ENCODE measurements around the gene KMT5B.

The KMT5B gene

DNA sequence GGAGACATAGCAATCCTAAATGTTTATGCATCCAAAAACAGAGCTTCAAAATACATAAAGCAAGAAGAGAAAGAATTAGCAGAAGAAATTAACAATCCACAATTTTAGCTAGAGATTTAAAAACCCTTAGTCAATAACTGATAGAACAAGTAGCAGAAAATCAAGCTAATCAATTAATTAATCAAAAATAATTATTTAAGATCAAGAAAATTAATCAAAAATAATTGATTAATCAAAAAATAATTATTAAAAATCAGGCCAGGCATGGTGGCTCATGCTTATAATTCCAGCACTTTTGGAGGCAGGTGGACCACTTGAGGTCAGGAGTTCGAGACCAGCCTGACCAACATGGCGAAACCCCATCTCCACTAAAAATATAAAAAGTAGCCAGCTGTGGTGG is 29.5 kb upstream of the KMT5B start:
- H3K4me3 Mint-ChIP-seq = no peak overlapping the region
- H3K27ac Mint-ChIP-seq = no peak overlapping the region
- H3K9me3 Mint-ChIP-seq = peaks cover 8% of the 10 kb centered on the region
- no peak for DNase-seq
- no peaks in the 10 kb centered on the region for H3K36me3 Mint-ChIP-seq (ENCODE audit: low read depth)
- peaks cover 3% of the 10 kb centered on the region for H3K27me3 Mint-ChIP-seq
- H3K4me1 Mint-ChIP-seq (ENCODE audit: low read depth) = no peaks in the 10 kb centered on the region

DNA sequence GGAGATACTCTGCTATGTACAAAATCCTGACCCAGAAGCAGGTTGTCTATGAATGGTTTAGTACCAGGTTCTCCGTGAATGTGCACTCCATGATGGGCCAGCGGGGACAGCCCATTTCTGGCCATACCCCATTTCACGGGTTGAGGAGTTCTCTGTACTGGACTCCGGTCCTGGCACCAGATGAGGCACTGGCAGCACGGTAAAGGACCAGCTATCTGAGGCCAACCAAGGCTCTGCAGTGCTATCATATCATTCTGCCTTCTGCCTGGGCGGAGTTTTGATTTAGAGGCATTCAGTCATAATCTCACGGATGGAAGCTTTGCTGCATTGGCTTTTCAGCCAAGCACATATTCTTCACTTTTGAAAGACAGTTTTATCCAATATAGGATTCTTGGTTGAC is 18.5 kb upstream of the KMT5B start:
- no peak overlapping the region for H3K4me3 Mint-ChIP-seq
- no peaks in the 10 kb centered on the region for H3K36me3 Mint-ChIP-seq (ENCODE audit: low read depth)
- H3K27ac Mint-ChIP-seq = no peak overlapping the region
- peaks cover 18% of the 10 kb centered on the region for H3K9me3 Mint-ChIP-seq
- peaks cover 11% of the 10 kb centered on the region for H3K27me3 Mint-ChIP-seq
- no peak for DNase-seq
- no peaks in the 10 kb centered on the region for H3K4me1 Mint-ChIP-seq (ENCODE audit: low read depth)

DNA sequence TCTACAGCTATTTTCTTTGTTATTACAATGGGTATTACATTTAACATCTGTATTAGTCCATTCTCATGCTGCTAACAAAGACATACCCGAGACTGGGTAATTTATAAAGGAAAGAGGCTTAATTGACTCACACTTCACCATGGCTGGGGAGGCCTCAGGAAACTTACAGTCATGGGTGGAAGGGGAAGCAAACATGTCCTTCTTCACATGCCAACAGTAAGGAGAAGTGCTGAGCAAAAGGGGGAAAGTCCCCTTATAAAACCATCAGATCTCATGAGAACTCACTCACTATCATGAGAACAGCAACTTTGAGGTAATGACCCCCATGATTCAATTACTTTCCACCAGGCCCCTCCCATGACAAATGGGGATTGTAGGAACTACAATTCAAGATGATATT is 16.5 kb upstream of the KMT5B start:
- H3K4me3 Mint-ChIP-seq = no peak overlapping the region
- H3K27ac Mint-ChIP-seq = no peak overlapping the region
- H3K4me1 Mint-ChIP-seq (ENCODE audit: low read depth) = no peaks in the 10 kb centered on the region
- H3K36me3 Mint-ChIP-seq (ENCODE audit: low read depth) = no peaks in the 10 kb centered on the region
- H3K27me3 Mint-ChIP-seq = no peaks in the 10 kb centered on the region
- peaks cover 18% of the 10 kb centered on the region for H3K9me3 Mint-ChIP-seq
- no peak for DNase-seq

- no peak overlapping the region for H3K4me3 Mint-ChIP-seq
- H3K27ac Mint-ChIP-seq = no peak overlapping the region
These were observed 13.3 kb upstream of the KMT5B start for GRCh38 chr11:68226421-68226820.

DNA sequence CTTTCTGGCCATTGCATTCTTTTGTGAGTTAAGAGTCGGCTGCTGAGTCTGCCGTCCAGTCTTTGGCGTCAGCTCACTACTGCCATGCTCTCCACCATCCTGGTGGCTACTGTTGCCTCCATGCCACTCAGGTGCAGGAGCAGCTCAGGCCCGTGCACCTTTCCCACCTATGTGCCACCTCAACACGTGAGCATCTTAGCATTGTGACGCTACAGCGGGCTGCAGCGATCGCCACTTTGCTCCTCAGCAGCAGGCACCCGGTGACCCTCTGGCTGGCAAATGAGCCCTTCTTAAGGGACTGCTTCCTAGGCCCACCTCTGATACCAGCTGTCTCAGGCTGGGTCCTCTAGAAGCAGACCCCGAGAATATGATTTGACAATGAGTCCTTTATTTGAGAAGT is 11.5 kb upstream of the KMT5B start:
- Mint-ChIP-seq H3K4me1 (ENCODE audit: low read depth) (no peaks in the 10 kb centered on the region), H3K36me3 (ENCODE audit: low read depth) (no peaks in the 10 kb centered on the region), H3K27me3 (no peaks in the 10 kb centered on the region), H3K27ac (no peak overlapping the region), H3K9me3 (peaks cover 10% of the 10 kb centered on the region), H3K4me3 (no peak overlapping the region)
- DNase-seq = no peak

More at GRCh38 chr11:68226421-68226820, 13.3 kb upstream of the KMT5B start:
- DNase-seq = no peak
- Mint-ChIP-seq H3K27me3 (no peaks in the 10 kb centered on the region), H3K9me3 (peaks cover 15% of the 10 kb centered on the region), H3K36me3 (ENCODE audit: low read depth) (no peaks in the 10 kb centered on the region), H3K4me1 (ENCODE audit: low read depth) (no peaks in the 10 kb centered on the region)

DNA sequence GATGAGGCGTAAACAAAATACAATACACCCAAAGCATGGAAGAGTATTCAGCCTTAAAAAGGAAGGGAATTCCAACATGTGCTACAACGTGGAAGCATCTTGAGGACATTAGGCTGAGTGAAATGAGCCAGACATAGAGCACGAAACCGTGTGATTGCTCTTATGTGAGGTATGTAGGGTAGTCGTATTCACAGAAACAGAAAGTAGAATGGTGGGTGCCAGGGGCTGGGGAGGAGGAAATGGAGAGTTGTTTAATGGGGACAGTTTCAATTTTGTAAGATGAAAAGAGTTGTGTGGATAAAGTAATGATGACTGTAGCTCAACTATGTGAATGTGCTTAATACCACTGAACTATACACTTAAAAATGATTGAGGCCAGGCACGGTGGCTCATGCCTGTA is 10.2 kb upstream of the KMT5B start:
- Mint-ChIP-seq H3K27me3 (no peaks in the 10 kb centered on the region), H3K27ac (no peak overlapping the region), H3K4me3 (no peak overlapping the region), H3K9me3 (no peaks in the 10 kb centered on the region), H3K4me1 (ENCODE audit: low read depth) (no peaks in the 10 kb centered on the region), H3K36me3 (ENCODE audit: low read depth) (no peaks in the 10 kb centered on the region)
- DNase-seq = no peak

GRCh38 chr11:68221406-68221805 is 8.3 kb upstream of the KMT5B start:
- Mint-ChIP-seq H3K4me1 (ENCODE audit: low read depth) (no peaks in the 10 kb centered on the region), H3K36me3 (ENCODE audit: low read depth) (no peaks in the 10 kb centered on the region), H3K4me3 (no peak overlapping the region), H3K9me3 (no peaks in the 10 kb centered on the region), H3K27ac (no peak overlapping the region), H3K27me3 (no peaks in the 10 kb centered on the region)
- DNase-seq = no peak

DNA sequence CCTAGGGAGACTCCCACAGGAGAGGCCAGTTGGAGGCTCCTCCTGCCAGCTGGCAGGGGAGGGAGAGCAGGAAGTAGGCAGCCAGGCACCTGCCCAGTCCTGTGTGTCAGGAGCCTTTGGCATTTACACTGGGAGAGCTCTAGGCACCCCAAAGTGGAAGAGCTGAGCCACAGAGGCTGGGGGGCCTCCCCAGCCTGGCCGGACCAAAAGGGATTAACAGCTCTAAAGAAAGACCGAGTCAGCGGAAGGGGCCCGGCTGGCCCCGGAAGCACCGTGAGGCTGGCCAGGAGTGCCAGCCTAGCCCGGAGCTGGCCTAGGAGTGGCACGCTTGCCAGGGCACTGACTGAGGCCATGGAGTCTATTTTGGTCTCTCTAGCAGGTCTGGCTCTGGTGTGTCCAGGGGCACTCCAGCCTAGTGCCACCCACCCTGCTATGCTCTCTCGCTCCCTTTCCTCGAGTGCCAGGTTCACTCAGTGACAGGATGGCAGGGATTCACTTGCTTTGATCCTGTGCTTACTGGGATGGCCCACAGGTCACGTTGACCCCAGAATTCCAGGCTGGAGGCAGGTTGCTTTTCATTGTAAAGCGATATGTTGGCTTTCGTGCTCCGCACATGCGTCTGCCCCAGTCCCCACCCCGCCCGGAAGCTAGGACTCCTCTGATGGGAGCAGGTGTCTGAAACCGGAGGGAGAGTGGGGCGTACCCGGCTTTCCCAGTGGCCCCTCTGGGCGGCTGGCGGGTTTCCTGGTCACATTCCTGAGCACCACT is 3.3 kb upstream of the KMT5B start:
- no peak overlapping the region for H3K4me3 Mint-ChIP-seq
- DNase-seq = no peak
- peaks cover 14% of the 10 kb centered on the region for H3K27me3 Mint-ChIP-seq
- peaks cover 22% of the 10 kb centered on the region for H3K4me1 Mint-ChIP-seq (ENCODE audit: low read depth)
- no peak overlapping the region for H3K27ac Mint-ChIP-seq
- H3K9me3 Mint-ChIP-seq = no peaks in the 10 kb centered on the region
- H3K36me3 Mint-ChIP-seq (ENCODE audit: low read depth) = peaks cover 2% of the 10 kb centered on the region

DNA sequence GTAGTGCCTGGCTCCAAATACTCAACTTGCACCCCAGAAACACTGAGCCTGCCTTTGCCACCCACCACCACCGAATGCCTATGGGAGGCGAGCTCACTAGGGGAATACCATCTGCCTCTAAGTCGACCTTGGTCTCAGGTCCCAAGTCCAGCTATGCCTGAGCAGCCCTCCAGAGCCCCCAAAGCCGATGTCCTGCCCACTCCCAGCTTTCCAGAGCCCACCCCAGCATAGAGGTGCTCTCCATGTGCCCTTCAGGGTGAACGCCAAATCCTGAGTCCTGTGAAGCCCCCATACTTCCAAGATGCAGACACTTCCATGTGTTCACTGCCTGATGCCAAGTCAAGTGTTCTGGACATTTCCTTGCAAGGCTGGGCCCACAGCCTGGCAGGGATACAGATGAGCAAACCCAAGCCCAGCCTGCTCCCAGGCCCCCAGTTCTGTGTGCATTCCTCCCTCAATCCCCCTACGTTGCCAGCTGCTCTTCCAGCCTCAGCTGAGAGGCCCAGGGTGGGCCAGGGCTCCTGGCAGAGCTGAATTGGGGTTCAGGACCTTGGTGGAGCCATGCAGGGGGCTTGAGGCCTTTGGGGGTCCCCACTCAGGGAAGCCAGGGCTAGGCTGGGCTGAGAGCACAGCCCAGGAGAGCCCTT is 2.6 kb upstream of the KMT5B start:
- no peak overlapping the region for H3K27ac Mint-ChIP-seq

DNA sequence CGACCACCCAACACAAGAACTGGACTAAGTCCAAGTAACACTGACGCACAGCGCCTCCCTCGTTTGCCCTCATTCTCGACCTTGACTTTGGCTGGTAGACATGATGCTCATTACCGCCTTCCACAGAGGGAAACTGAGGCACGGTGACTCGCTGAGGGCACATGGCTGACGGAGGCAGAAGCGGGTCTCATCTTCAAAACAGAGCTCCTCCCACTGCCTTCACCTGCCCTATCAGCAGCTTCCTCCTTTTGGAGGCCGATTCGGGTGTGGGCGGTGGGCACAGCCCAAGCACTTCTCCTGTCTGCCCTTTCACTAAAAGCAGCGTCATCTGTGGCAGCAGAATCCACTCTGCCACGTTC is 2.0 kb upstream of the KMT5B start:
- Mint-ChIP-seq H3K27ac (peak overlapping the region; percentile 72), H3K27me3 (peaks cover 14% of the 10 kb centered on the region), H3K36me3 (ENCODE audit: low read depth) (peaks cover 2% of the 10 kb centered on the region), H3K4me1 (ENCODE audit: low read depth) (peaks cover 34% of the 10 kb centered on the region), H3K9me3 (no peaks in the 10 kb centered on the region), H3K4me3 (peak overlapping the region; percentile 67)
- peak; percentile 50 for DNase-seq

More for the DNA sequence above, 2.6 kb upstream of the KMT5B start:
- DNase-seq = no peak
- H3K4me3 Mint-ChIP-seq = peak overlapping the region; percentile 67
- H3K27me3 Mint-ChIP-seq = peaks cover 14% of the 10 kb centered on the region
- H3K36me3 Mint-ChIP-seq (ENCODE audit: low read depth) = peaks cover 2% of the 10 kb centered on the region
- no peaks in the 10 kb centered on the region for H3K9me3 Mint-ChIP-seq
- H3K4me1 Mint-ChIP-seq (ENCODE audit: low read depth) = peaks cover 29% of the 10 kb centered on the region

DNA sequence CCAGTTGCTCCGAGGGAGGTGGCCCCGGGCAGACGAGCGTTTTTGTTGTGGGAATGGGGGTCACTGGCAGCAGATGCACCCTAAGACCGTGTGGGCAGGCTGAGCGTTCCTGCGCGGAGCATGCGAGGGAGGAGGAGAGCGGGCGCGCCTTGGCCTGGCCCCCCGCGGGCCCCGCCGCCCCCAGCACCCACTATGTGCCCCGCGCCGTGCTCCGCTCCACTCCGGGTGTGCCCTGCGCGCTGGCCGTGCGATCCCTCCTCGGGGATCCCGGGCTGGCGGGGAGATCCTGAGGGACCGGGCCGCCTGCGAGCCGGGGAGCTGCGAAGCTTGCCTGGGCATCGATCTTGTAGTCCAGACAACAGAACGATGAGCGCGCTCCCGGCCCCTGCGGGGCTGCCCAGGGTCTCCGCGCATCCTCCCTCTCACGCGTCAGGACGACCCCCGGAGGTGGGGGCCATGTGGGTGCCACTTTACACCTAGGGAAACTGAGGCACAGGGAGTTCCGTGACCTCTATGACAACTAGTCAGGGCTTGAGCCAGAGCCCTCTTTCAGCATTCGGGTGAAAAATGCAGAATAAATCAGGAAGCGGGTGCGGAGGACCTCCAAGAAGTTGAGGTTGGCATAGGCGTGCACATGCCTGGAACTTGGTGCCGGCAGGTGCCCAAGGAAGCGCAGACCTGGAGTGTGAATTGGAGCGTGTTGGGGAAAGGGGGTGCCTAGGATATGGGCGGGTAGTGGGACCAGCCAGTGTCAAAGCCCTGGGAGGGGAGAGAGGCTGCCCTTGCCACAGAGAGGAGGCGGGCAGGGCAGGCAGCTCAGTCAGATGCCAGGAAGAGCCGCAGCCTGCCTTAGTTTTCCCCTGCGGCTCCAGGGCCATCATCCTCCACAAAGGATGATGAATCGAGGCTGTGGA is 1.3 kb upstream of the KMT5B start:
- peak; percentile 30 for DNase-seq
- H3K4me1 Mint-ChIP-seq (ENCODE audit: low read depth) = peaks cover 39% of the 10 kb centered on the region
- H3K4me3 Mint-ChIP-seq = peak overlapping the region; percentile 75
- H3K27me3 Mint-ChIP-seq = peaks cover 14% of the 10 kb centered on the region
- H3K27ac Mint-ChIP-seq = peak overlapping the region; percentile 52
- H3K36me3 Mint-ChIP-seq (ENCODE audit: low read depth) = peaks cover 2% of the 10 kb centered on the region
- no peaks in the 10 kb centered on the region for H3K9me3 Mint-ChIP-seq

- peak; percentile 88 for DNase-seq
- H3K36me3 Mint-ChIP-seq (ENCODE audit: low read depth) = peaks cover 2% of the 10 kb centered on the region
- H3K27me3 Mint-ChIP-seq = peaks cover 14% of the 10 kb centered on the region
- H3K4me1 Mint-ChIP-seq (ENCODE audit: low read depth) = peaks cover 45% of the 10 kb centered on the region
- H3K27ac Mint-ChIP-seq = peak overlapping the region; percentile 67
- H3K4me3 Mint-ChIP-seq = peak overlapping the region; percentile 75
- H3K9me3 Mint-ChIP-seq = no peaks in the 10 kb centered on the region
These were observed 568 bp upstream of the KMT5B start for GRCh38 chr11:68213555-68214172.

- Mint-ChIP-seq H3K27me3 (peaks cover 14% of the 10 kb centered on the region), H3K4me3 (peak overlapping the region; percentile 84), H3K27ac (peak overlapping the region; percentile 91), H3K36me3 (ENCODE audit: low read depth) (peaks cover 2% of the 10 kb centered on the region), H3K4me1 (ENCODE audit: low read depth) (peaks cover 49% of the 10 kb centered on the region), H3K9me3 (no peaks in the 10 kb centered on the region)
- peak; percentile 73 for DNase-seq
These were observed 518 bp downstream of the KMT5B start for GRCh38 chr11:68212421-68213134.

- Mint-ChIP-seq H3K9me3 (no peaks in the 10 kb centered on the region), H3K4me3 (peak overlapping the region; percentile 84), H3K36me3 (ENCODE audit: low read depth) (peaks cover 2% of the 10 kb centered on the region), H3K27me3 (peaks cover 14% of the 10 kb centered on the region), H3K4me1 (ENCODE audit: low read depth) (peaks cover 55% of the 10 kb centered on the region), H3K27ac (peak overlapping the region; percentile 87)
- no peak for DNase-seq
These were observed 1.6 kb downstream of the KMT5B start for GRCh38 chr11:68211546-68211945.

Measured in activated T-cell treated with anti-CD3 and anti-CD28 coated beads, Interleukin-2, amount 50 U/mL, for 24 hours (primary cell).